ENCODE measurements around the gene PLXNA2. TPM values are rescaled to one million over a fixed set of nuclear protein-coding genes. Genes with fewer than 3 reads are reported as not detected.

PLXNA2 gene
- total RNA-seq, 2 donors from 2014 or later, result 44.5 to 51.6 TPM

DNA sequence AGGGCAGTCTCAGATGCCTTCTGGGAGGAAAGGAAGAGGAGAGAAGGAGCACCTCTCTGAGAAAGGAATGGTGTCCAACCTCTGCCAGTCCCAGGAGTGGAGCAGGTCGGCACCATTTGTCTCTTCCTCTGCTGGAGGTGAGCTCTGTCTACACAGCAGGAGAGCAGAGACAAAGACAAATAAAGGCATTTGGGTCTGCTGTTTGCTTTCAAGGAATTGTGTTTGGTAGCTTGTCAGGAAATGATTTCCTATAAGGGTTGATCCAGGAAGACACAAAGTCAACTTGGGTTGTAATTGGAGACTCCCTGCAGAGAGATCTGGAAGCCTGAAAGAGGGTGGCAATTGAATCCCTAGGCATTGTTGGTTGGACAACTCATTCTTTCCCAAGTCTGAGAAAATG, 34.5 kb upstream of the PLXNA2 start:
- WGBS, 2 donors, result 16 to 22% methylated on average over 1 of the region's 1 CpG
- no peak for TF ChIP-seq POLR2A (IDR thresholded peaks at IDR 0.05)
- TF ChIP-seq, protein P1, sequence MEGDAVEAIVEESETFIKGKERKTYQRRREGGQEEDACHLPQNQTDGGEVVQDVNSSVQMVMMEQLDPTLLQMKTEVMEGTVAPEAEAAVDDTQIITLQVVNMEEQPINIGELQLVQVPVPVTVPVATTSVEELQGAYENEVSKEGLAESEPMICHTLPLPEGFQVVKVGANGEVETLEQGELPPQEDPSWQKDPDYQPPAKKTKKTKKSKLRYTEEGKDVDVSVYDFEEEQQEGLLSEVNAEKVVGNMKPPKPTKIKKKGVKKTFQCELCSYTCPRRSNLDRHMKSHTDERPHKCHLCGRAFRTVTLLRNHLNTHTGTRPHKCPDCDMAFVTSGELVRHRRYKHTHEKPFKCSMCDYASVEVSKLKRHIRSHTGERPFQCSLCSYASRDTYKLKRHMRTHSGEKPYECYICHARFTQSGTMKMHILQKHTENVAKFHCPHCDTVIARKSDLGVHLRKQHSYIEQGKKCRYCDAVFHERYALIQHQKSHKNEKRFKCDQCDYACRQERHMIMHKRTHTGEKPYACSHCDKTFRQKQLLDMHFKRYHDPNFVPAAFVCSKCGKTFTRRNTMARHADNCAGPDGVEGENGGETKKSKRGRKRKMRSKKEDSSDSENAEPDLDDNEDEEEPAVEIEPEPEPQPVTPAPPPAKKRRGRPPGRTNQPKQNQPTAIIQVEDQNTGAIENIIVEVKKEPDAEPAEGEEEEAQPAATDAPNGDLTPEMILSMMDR (IDR thresholded peaks at IDR 0.05), result no peak
- Histone ChIP-seq H3K27ac (no peak overlapping the region), H3K4me1 (no peaks in the 10 kb centered on the region), H3K27me3 (no peaks in the 10 kb centered on the region), H3K4me3 (no peak overlapping the region), H3K36me3 (replicated peaks in 1 of 2; ENCODE audit: insufficient read depth in 1 of 2, low read depth in 2 of 2) (no peaks in the 10 kb centered on the region), H3K9me3 (no peaks in the 10 kb centered on the region)
- intact Hi-C loops (cut with DNase I), result no loop called here
- ATAC-seq (no peak), DNase-seq (no peak)

DNA sequence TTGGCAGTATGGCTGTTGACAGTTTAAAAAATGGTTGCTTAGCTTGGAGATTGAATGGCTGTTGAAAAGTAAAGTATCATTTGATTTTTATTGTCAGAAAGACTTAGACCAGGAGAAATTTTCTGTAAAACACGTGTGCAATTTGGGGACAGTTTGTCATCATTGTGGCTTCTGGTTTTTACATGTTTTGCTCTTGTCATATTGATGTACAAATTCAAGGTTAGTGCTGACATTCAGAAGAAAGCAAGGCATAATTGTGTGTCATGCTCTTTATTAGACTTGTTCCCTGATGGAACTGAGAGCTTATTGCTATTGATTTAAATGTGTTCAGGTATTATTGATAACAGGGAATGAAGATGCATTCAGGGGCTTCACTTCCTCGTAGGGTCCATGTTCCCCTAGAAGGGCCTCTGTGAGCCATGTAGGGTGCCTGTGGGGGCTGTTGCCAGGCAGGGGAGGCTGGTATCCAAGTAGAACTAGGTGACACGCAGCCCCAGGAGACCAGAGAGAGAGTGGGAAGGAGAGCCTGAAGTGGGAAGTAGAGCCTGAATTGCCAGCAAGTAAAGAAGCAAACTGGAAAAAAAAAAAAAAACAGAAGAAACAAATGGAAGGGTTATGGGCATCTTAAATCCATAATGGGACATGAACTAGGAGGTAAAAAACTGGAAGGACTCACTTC, 32.7 kb upstream of the PLXNA2 start:
- intact Hi-C loops (cut with DNase I), result no loop called here
- Histone ChIP-seq H3K4me1 (no peaks in the 10 kb centered on the region), H3K27ac (no peak overlapping the region), H3K9me3 (no peaks in the 10 kb centered on the region), H3K4me3 (no peak overlapping the region), H3K27me3 (no peaks in the 10 kb centered on the region), H3K36me3 (replicated peaks in 1 of 2; ENCODE audit: insufficient read depth in 1 of 2, low read depth in 2 of 2) (no peaks in the 10 kb centered on the region)
- ATAC-seq (no peak), DNase-seq (no peak)
- 74 to 81% methylated on average over 3 of the region's 3 CpGs for WGBS, 2 donors
- TF ChIP-seq POLR2A (IDR thresholded peaks at IDR 0.05), result no peak
- TF ChIP-seq, protein P1 (IDR thresholded peaks at IDR 0.05), result no peak

GRCh38 chr1:208275083-208275482, 30.9 kb upstream of the PLXNA2 start:
- H3K4me1 ChIP-seq, result no peaks in the 10 kb centered on the region
- TF ChIP-seq, protein P1 (IDR thresholded peaks at IDR 0.05), result no peak
- no peak for TF ChIP-seq POLR2A (IDR thresholded peaks at IDR 0.05)
- no peaks in the 10 kb centered on the region for H3K36me3 ChIP-seq (replicated peaks in 1 of 2; ENCODE audit: insufficient read depth in 1 of 2, low read depth in 2 of 2)
- H3K9me3 ChIP-seq, result no peaks in the 10 kb centered on the region
- DNase-seq (no peak), ATAC-seq (no peak)
- intact Hi-C loops (cut with DNase I), result no loop called here
- no peak overlapping the region for H3K4me3 ChIP-seq
- no peak overlapping the region for H3K27ac ChIP-seq
- 80 to 81% methylated on average over 2 of the region's 2 CpGs for WGBS, 2 donors
- no peaks in the 10 kb centered on the region for H3K27me3 ChIP-seq

DNA sequence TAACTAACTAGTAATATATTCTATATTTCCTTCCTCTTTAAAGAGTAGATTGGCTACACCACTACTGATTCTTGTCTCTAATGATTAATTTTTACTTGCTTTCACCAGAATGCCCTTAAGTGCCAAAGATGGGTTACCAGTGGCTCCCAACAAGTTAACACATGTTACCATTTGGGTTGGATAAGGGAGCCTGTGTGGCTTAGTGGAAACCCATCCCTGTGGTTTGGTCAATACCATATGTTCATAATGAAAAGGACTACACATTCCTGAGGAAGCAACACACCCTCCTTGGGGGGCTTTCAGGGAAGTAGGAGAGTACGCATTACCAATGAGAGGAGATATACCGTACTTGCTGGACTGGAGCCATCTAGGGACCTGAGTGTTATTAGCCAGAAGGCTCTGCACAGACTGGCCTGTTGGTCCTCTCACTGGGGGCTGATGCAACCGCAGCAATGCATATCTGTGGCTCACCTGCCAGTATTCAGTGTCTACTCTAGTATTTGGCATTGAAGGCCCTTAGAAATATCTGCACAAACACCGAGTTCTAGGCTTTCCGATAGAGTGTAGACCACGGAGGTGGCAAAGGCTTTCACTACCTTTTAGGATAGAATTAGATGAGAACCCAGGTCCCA, 29.3 kb upstream of the PLXNA2 start:
- ATAC-seq, result no peak

More for the DNA sequence above, 29.3 kb upstream of the PLXNA2 start:
- no peak overlapping the region for H3K4me3 ChIP-seq
- H3K9me3 ChIP-seq, result no peaks in the 10 kb centered on the region
- no peaks in the 10 kb centered on the region for H3K4me1 ChIP-seq
- peaks cover 0 to 4% of the 10 kb centered on the region in 2 donors for H3K27me3 ChIP-seq
- intact Hi-C loops (cut with DNase I), result no loop called here
- H3K36me3 ChIP-seq (replicated peaks in 1 of 2; ENCODE audit: insufficient read depth in 1 of 2, low read depth in 2 of 2), result no peaks in the 10 kb centered on the region
- TF ChIP-seq, protein P1 (IDR thresholded peaks at IDR 0.05), result no peak
- no peak for TF ChIP-seq POLR2A (IDR thresholded peaks at IDR 0.05)
- 90% methylated on average over 5 to 6 of the region's 6 CpGs for WGBS, 2 donors
- no peak for DNase-seq
- H3K27ac ChIP-seq, result no peak overlapping the region

All from body of pancreas (tissue), 4 donors.